ENCODE results near the gene WASHC3. TPM values are rescaled to one million over a fixed set of nuclear protein-coding genes. Genes with fewer than 3 reads are reported as not detected.
A peak's percentile ranks its signal among the peaks of the same experiment; 100 is the strongest.

Gene WASHC3
- total and polyA plus RNA-seq, 10 of the 15 experiments (the other 5 are each of a cell fraction or from before 2014, with no cell fraction given), result 18.8 to 106 (median 64.3) TPM

- TF ChIP-seq, protein P1, sequence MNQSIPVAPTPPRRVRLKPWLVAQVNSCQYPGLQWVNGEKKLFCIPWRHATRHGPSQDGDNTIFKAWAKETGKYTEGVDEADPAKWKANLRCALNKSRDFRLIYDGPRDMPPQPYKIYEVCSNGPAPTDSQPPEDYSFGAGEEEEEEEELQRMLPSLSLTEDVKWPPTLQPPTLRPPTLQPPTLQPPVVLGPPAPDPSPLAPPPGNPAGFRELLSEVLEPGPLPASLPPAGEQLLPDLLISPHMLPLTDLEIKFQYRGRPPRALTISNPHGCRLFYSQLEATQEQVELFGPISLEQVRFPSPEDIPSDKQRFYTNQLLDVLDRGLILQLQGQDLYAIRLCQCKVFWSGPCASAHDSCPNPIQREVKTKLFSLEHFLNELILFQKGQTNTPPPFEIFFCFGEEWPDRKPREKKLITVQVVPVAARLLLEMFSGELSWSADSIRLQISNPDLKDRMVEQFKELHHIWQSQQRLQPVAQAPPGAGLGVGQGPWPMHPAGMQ (IDR thresholded peaks at IDR 0.05; ENCODE audit: borderline replicate concordance), result no peak
- TF ChIP-seq BHLHE40 (IDR thresholded peaks at IDR 0.05; ENCODE audit: borderline replicate concordance in 1 of 2, low read depth in 2 of 2, low read length in 1 of 2) (peak; percentile 15 to 28; a peak in 1 of 4 replicates), CREB1 (IDR thresholded peaks at IDR 0.05; ENCODE audit: low read depth) (peak; percentile 95), EGR1 (IDR thresholded peaks at IDR 0.05; ENCODE audit: borderline replicate concordance in 1 of 2, low read depth in 2 of 2, low read length in 2 of 2) (0 out of 3 replicates have a peak, but pooled peaks of 1 of the 2 experiments have one; percentile 25), FOXK2 (IDR thresholded peaks at IDR 0.05) (no peak), BACH1 (IDR thresholded peaks at IDR 0.05; ENCODE audit: borderline replicate concordance) (peak; percentile 36; the same call in 1 of the 2 replicates), CBFB (IDR thresholded peaks at IDR 0.05; ENCODE audit: low read depth) (peak; percentile 44; the same call in 1 of the 2 replicates), POU2F2 (IDR thresholded peaks at IDR 0.05; ENCODE audit: borderline replicate concordance, low read depth, low read length) (peak; percentile 5; the same call in 1 of the 3 replicates), GATAD2B (conservative IDR thresholded peaks at IDR 0.05; ENCODE audit: low read depth) (0 out of 2 replicates have a peak, but pooled peaks have one; percentile 73), SMC3 (IDR thresholded peaks at IDR 0.05; ENCODE audit: borderline replicate concordance, low read length) (no peak), E4F1 (IDR thresholded peaks at IDR 0.05; ENCODE audit: borderline replicate concordance, partially characterized antibody) (peak; percentile 42), ATF3 (IDR thresholded peaks at IDR 0.05; ENCODE audit: borderline replicate concordance, extremely low read depth, low read depth, low read length) (no peak), RAD21 (IDR thresholded peaks at IDR 0.05; ENCODE audit: insufficient read depth, low read depth, low read length) (no peak), ZBED1 (IDR thresholded peaks at IDR 0.05; ENCODE audit: borderline replicate concordance) (peak; percentile 76)
- TF ChIP-seq, protein P2, sequence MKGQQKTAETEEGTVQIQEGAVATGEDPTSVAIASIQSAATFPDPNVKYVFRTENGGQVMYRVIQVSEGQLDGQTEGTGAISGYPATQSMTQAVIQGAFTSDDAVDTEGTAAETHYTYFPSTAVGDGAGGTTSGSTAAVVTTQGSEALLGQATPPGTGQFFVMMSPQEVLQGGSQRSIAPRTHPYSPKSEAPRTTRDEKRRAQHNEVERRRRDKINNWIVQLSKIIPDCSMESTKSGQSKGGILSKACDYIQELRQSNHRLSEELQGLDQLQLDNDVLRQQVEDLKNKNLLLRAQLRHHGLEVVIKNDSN (IDR thresholded peaks at IDR 0.05; ENCODE audit: borderline replicate concordance, extremely low read length, insufficient read depth, low read depth, low read length), result no peak
- TF ChIP-seq, protein P3, sequence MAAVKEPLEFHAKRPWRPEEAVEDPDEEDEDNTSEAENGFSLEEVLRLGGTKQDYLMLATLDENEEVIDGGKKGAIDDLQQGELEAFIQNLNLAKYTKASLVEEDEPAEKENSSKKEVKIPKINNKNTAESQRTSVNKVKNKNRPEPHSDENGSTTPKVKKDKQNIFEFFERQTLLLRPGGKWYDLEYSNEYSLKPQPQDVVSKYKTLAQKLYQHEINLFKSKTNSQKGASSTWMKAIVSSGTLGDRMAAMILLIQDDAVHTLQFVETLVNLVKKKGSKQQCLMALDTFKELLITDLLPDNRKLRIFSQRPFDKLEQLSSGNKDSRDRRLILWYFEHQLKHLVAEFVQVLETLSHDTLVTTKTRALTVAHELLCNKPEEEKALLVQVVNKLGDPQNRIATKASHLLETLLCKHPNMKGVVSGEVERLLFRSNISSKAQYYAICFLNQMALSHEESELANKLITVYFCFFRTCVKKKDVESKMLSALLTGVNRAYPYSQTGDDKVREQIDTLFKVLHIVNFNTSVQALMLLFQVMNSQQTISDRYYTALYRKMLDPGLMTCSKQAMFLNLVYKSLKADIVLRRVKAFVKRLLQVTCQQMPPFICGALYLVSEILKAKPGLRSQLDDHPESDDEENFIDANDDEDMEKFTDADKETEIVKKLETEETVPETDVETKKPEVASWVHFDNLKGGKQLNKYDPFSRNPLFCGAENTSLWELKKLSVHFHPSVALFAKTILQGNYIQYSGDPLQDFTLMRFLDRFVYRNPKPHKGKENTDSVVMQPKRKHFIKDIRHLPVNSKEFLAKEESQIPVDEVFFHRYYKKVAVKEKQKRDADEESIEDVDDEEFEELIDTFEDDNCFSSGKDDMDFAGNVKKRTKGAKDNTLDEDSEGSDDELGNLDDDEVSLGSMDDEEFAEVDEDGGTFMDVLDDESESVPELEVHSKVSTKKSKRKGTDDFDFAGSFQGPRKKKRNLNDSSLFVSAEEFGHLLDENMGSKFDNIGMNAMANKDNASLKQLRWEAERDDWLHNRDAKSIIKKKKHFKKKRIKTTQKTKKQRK (IDR thresholded peaks at IDR 0.05; ENCODE audit: low read depth, low read length), result 0 out of 2 replicates have a peak, but pooled peaks have one; percentile 46
- TF ChIP-seq, protein P4, sequence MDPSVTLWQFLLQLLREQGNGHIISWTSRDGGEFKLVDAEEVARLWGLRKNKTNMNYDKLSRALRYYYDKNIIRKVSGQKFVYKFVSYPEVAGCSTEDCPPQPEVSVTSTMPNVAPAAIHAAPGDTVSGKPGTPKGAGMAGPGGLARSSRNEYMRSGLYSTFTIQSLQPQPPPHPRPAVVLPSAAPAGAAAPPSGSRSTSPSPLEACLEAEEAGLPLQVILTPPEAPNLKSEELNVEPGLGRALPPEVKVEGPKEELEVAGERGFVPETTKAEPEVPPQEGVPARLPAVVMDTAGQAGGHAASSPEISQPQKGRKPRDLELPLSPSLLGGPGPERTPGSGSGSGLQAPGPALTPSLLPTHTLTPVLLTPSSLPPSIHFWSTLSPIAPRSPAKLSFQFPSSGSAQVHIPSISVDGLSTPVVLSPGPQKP (IDR thresholded peaks at IDR 0.05; ENCODE audit: low read depth, low read length), result peak; percentile 73
Observed at GRCh38 chr12:102061560-102062418, at the start of gene WASHC3 (continued).
